Lung (tissue), 12 donors: ENCODE results near the gene PHF24. TPM values are rescaled to one million over a fixed set of nuclear protein-coding genes. Genes with fewer than 3 reads are reported as not detected.
A peak's percentile ranks its signal among the peaks of the same experiment; 100 is the strongest.
"Not testable (repeated sequence)": the region's sequence is repeated elsewhere in the genome, so short reads cannot be mapped to it uniquely, and the experiment has no call there.

ENCODE experiments used
- ATAC-seq: fragments of 200-7000 bp; cut with Tn5 transposase; one replicate; pipeline ENCODE4 v1.9.1; 2020; ENCODE audit warnings: moderate number of reproducible peaks; ENCODE audit not compliant: insufficient read depth, low FRiP score
- DNase-seq, 3 donors: peaks; one replicate each; pipeline ENCODE4 v3.0.0-alpha.2; 2013 to 2017
- H3K27ac ChIP-seq, 2 donors: one replicate each; pipeline ENCODE4 v1.5.1; 2013; ENCODE audit warnings: mild to moderate bottlenecking in 2 of 2, moderate library complexity in 2 of 2, control low read depth in 1 of 2, inconsistent platforms in 1 of 2, low read depth in 1 of 2, low read length in 1 of 2
- H3K27me3 ChIP-seq, 3 donors: one replicate each; pipeline ENCODE4 v1.5.1; 2013; ENCODE audit warnings: low read length in 2 of 3; ENCODE audit not compliant: control insufficient read depth in 3 of 3, insufficient read depth in 3 of 3
- H3K36me3 ChIP-seq, 4 donors: one replicate each; pipeline ENCODE4 v1.5.1; 2013; ENCODE audit warnings: low read length in 4 of 4, mild to moderate bottlenecking in 1 of 4, moderate library complexity in 1 of 4; ENCODE audit not compliant: control insufficient read depth in 4 of 4, insufficient read depth in 4 of 4
- H3K4me1 ChIP-seq, 5 donors: one replicate each; pipeline ENCODE4 v1.5.1; 2013; ENCODE audit warnings: low read length in 5 of 5, mild to moderate bottlenecking in 2 of 5, moderate library complexity in 1 of 5; ENCODE audit not compliant: control insufficient read depth in 5 of 5, insufficient read depth in 5 of 5
- H3K4me3 ChIP-seq: one replicate; pipeline ENCODE4 v1.5.1; 2013; ENCODE audit warnings: mild to moderate bottlenecking, control low read depth, moderate library complexity
- H3K9ac ChIP-seq, 2 donors: one replicate each; pipeline ENCODE4 v1.5.1; 2013; ENCODE audit warnings: low read length in 2 of 2, control low read depth in 1 of 2; ENCODE audit not compliant: insufficient read depth in 1 of 2
- H3K9me3 ChIP-seq, 4 donors: one replicate each; pipeline ENCODE4 v1.5.1; 2013; ENCODE audit warnings: low read length in 3 of 4, mild to moderate bottlenecking in 1 of 4, moderate library complexity in 1 of 4; ENCODE audit not compliant: control insufficient read depth in 4 of 4, insufficient read depth in 3 of 4
- CTCF ChIP-seq: IDR thresholded peaks from 2 replicates; pipeline ENCODE4 v1.5.1; 2012; ENCODE audit warnings: mild to moderate bottlenecking; ENCODE audit errors: control extremely low read depth, extremely low read depth
- WGBS, 2 donors: extraction: QIAGEN DNeasy Blood & Tissue Kit; methylation state at CpG; one replicate each; pipeline ENCODE4 v1.1.7; 2013; 5-methylcytosine and 5-hydroxymethylcytosine counted together
- polyA plus RNA-seq, 2 donors: library from polyadenylated mRNA; stranded (reverse); fragments of 200-250 nt; gene quantifications; one replicate each; pipeline ENCODE4 v1.2.1, GENCODE V29; 2013
- total RNA-seq, 2 donors: library from RNA; depleted of rRNA in 1 of 2; stranded (reverse); fragments of >200 nt in 1 of 2; gene quantifications; one replicate each; pipeline ENCODE4 v1.2.1, GENCODE V29; 2014 to 2021
- donor health status: control.
- donor health status: control.
- donor health status: Bipolar disorder and iron deficiency.
- donor health status: healthy.
- donor health status: DM: yes; HTN: yes; CAD: no.

Gene PHF24
- total and polyA plus RNA-seq, 4 donors: 0.10 to 1.0 (median 0.31) TPM

- Histone ChIP-seq H3K4me1 (peaks cover 0 to 4% (median 0%) of the 10 kb centered on the region in 5 donors), H3K27me3 (no peaks in the 10 kb centered on the region), H3K27ac (no peak overlapping the region), H3K9ac (no peak overlapping the region), H3K9me3 (peaks cover 0 to 2% (median 0%) of the 10 kb centered on the region in 4 donors), H3K4me3 (no peak overlapping the region), H3K36me3 (no peaks in the 10 kb centered on the region)
- peak; percentile 6 to 22 (median 20) for DNase-seq
- no peak for ATAC-seq
- TF ChIP-seq CTCF: no peak
- 30 to 33% methylated on average over 7 of the region's 7 CpGs for WGBS, 2 donors
Measured at GRCh38 chr9:34929506-34930102, 28.5 kb upstream of the PHF24 start.

- not testable (repeated sequence) for H3K9ac ChIP-seq, H3K9me3 ChIP-seq, H3K36me3 ChIP-seq, H3K27ac ChIP-seq, H3K27me3 ChIP-seq, ATAC-seq, H3K4me3 ChIP-seq
- H3K4me1 ChIP-seq: peaks cover 0 to 11% (median 0%) of the 10 kb centered on the region in 5 donors
- DNase-seq: peak; percentile 26 to 47 (median 41)
Measured at GRCh38 chr9:34939989-34940388, 18.1 kb upstream of the PHF24 start.

- 49 to 68% methylated on average over 2 of the region's 2 CpGs for WGBS, 2 donors
- H3K27me3 ChIP-seq: peaks cover 0 to 3% (median 2%) of the 10 kb centered on the region in 3 donors
- no peak overlapping the region for H3K27ac ChIP-seq
- TF ChIP-seq CTCF: no peak
- H3K36me3 ChIP-seq: no peaks in the 10 kb centered on the region
- ATAC-seq (no peak), DNase-seq (no peak)
- no peak overlapping the region for H3K4me3 ChIP-seq
- no peak overlapping the region for H3K9ac ChIP-seq
- H3K4me1 ChIP-seq: no peaks in the 10 kb centered on the region
- no peaks in the 10 kb centered on the region for H3K9me3 ChIP-seq
Measured at GRCh38 chr9:34948451-34948850, 9.6 kb upstream of the PHF24 start.

GRCh38 chr9:34954225-34954624, 3.9 kb upstream of the PHF24 start:
- H3K4me1 ChIP-seq: peaks cover 0 to 3% (median 0%) of the 10 kb centered on the region in 5 donors
- H3K9me3 ChIP-seq: no peaks in the 10 kb centered on the region
- no peak overlapping the region for H3K4me3 ChIP-seq
- no peak for ATAC-seq
- no peaks in the 10 kb centered on the region for H3K36me3 ChIP-seq
- peaks cover 0 to 36% (median 24%) of the 10 kb centered on the region in 3 donors for H3K27me3 ChIP-seq
- no peak for TF ChIP-seq CTCF
- DNase-seq: no peak
- no peak overlapping the region for H3K27ac ChIP-seq
- no peak overlapping the region for H3K9ac ChIP-seq
- WGBS, 2 donors: 88 to 100% methylated on average over 2 of the region's 2 CpGs

GRCh38 chr9:34956066-34956465, 2.0 kb upstream of the PHF24 start:
- H3K4me1 ChIP-seq, DNase-seq, H3K27ac ChIP-seq, ATAC-seq, H3K36me3 ChIP-seq, H3K4me3 ChIP-seq, H3K9ac ChIP-seq, H3K9me3 ChIP-seq: not testable (repeated sequence)
- peaks cover 6 to 55% (median 36%) of the 10 kb centered on the region in 3 donors for H3K27me3 ChIP-seq
- 85 to 94% methylated on average over 7 of the region's 7 CpGs for WGBS, 2 donors
